K562 (cell line): ENCODE data around the gene EFHC1. TPM values are rescaled to one million over a fixed set of nuclear protein-coding genes. Genes with fewer than 3 reads are reported as not detected.

Source experiments
- GTF3C2 ChIP-seq: IDR thresholded peaks from 3 replicates; pipeline ENCODE4 v1.6.1; 2011; ENCODE audit warnings: borderline replicate concordance, mild to moderate bottlenecking, moderate library complexity; ENCODE audit not compliant: insufficient read length; ENCODE audit errors: extremely low read depth
- KAT8 ChIP-seq: fragments of 450-650 bp; IDR thresholded peaks from 2 replicates; pipeline ENCODE4 v1.6.1; 2016; ENCODE audit warnings: low read depth, mild to moderate bottlenecking
- MAFG ChIP-seq: fragments of 450-650 bp; conservative IDR thresholded peaks from 2 replicates; pipeline ENCODE4 v1.6.1; 2016; ENCODE audit warnings: missing genetic modification characterization, missing compliant biosample characterization
- MYBL2 ChIP-seq, 2 experiments: fragments of 450-650 bp in 1 of 2; sonication (generic) in 1 of 2; formaldehyde crosslinking in 1 of 2; IDR thresholded peaks; 2 replicates each; pipeline versions ENCODE4 v1.6.1 to v1.8.1; 2017 to 2022; ENCODE audit warnings: borderline replicate concordance in 1 of 2, inconsistent platforms in 1 of 2, low read depth in 1 of 2, mild to moderate bottlenecking in 1 of 2, missing genetic modification reagents in 1 of 2, moderate library complexity in 1 of 2
- PYGO2 ChIP-seq: fragments of 450-650 bp; IDR thresholded peaks from 2 replicates; pipeline ENCODE4 v1.6.1; 2016; ENCODE audit warnings: mild to moderate bottlenecking, missing genetic modification characterization, moderate library complexity, missing compliant biosample characterization
- SRF ChIP-seq, 2 experiments: fragments of 250-450, 450-650 bp in 1 of 2; sonication (Bioruptor Pico) in 1 of 2; sonication (generic) in 1 of 2; formaldehyde crosslinking; IDR thresholded peaks; 2 replicates each; pipeline versions ENCODE4 v1.5.0 to v1.5.1; 2020 to 2022; ENCODE audit warnings: mild to moderate bottlenecking in 1 of 2, missing genetic modification reagents in 1 of 2
- ZNF134 ChIP-seq: fragments of 250-450 bp; sonication (Bioruptor Pico); conservative IDR thresholded peaks from 2 replicates; pipeline ENCODE4 v1.4.0; 2020
- ZNF511 ChIP-seq: sonication (generic); formaldehyde crosslinking; IDR thresholded peaks from 2 replicates; pipeline ENCODE4 v1.8.0; 2022; ENCODE audit warnings: mild to moderate bottlenecking, missing genetic modification reagents
- ZNF668 ChIP-seq: fragments of 250-450 bp; sonication (Bioruptor Pico); IDR thresholded peaks from 2 replicates; pipeline ENCODE4 v1.8.0; 2022; ENCODE audit warnings: mild to moderate bottlenecking, inconsistent platforms
- polyA plus RNA-seq, 8 experiments: library from polyadenylated mRNA; depleted of rRNA in 4 of 8; stranded (reverse) in 5 of 8; unstranded in 3 of 8; fragments of >200 nt; fragmentation: Nextera tagmentation in 2 of 8; fragmentation: Illumina TruSeq in 1 of 8; extraction: Ambion mirVana in 2 of 8; extraction: Trizol in 1 of 8; gene quantifications; 2 replicates each; pipeline versions ENCODE4 v1.2.1 to v1.2.3, GENCODE V29; 2011 to 2014; ENCODE audit warnings: inconsistent platforms in 1 of 8, missing spikeins in 1 of 8
- total RNA-seq, 7 experiments: library from RNA; depleted of rRNA in 6 of 7; stranded (reverse); fragments of >200 nt in 6 of 7; fragmentation: Illumina TruSeq in 2 of 7; extraction: Trizol in 2 of 7; gene quantifications; 2 replicates each; pipeline versions ENCODE4 v1.2.1 to v1.2.3, GENCODE V29; 2011 to 2021; ENCODE audit warnings: low replicate concordance in 1 of 7
- TF ChIP-seq, protein P1 (sequence below): fragments of 450-650 bp; formaldehyde crosslinking; IDR thresholded peaks from 2 replicates; pipeline ENCODE4 v1.4.0; 2022; ENCODE audit warnings: missing genetic modification characterization
- TF ChIP-seq, protein P2 (sequence below): fragments of 250-450 bp; sonication (Bioruptor Pico); IDR thresholded peaks from 2 replicates; pipeline ENCODE4 v1.9.0; 2021; ENCODE audit warnings: mild to moderate bottlenecking, inconsistent platforms
- TF ChIP-seq, protein P3 (sequence below): fragments of 450-650 bp; conservative IDR thresholded peaks from 2 replicates; pipeline ENCODE4 v1.6.1; 2016; ENCODE audit warnings: missing genetic modification characterization, low read depth, mild to moderate bottlenecking, missing compliant biosample characterization, moderate library complexity
- TF ChIP-seq, protein P4 (sequence below): sonication (generic); formaldehyde crosslinking; IDR thresholded peaks from 2 replicates; pipeline ENCODE4 v1.8.0; 2023; ENCODE audit warnings: mild to moderate bottlenecking, missing genetic modification reagents

EFHC1 gene
- total and polyA plus RNA-seq, 9 of the 15 experiments (the other 6 are each of a cell fraction or from before 2014, with no cell fraction given): 9.5 to 31.0 (median 14.9) TPM

DNA sequence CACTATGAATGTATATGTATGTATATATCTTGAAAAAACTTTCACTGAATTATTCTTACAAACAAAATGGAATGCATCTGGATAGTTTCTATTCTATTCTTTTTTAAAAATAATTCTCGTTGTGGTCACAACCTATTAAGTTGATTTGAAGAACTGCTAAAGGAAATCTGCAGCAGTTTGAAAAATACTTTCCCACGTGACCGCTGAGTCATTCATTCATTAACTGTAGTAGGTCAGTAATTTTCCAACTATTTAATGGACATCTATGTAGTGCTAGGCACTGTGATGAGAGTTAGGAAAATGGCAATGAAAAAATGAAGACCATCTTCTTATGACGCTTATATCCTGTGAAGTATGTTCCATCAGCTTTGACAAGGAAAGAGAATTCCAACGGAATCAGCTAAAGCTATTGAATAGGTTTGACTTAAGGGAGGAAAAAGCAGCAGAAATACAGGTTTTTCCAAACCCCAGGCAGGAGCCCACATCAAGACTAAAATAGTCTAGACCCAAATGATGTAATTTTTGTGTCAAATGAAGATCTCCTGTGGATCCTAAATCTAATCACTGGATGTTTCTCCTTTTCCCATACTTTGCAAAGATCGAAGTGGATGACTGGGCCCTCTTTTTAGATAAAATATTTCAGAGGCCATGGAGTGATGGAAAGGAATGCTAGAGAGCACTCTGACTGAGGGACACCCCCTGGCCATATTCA lies 4.1 kb upstream of the EFHC1 start (continued):
- TF ChIP-seq MYBL2 (IDR thresholded peaks at IDR 0.05; ENCODE audit: low read depth) (no peak), MYBL2 (CRISPR knock-in tag; IDR thresholded peaks at IDR 0.05; ENCODE audit: borderline replicate concordance) (no peak), MAFG (tag) (peak; percentile 57), ZNF511 (CRISPR knock-in tag) (no peak), ZNF134 (CRISPR knock-in tag) (no peak), GTF3C2 (no peak), ZNF668 (CRISPR knock-in tag) (no peak), PYGO2 (no peak), KAT8 (no peak), SRF (CRISPR knock-in tag; IDR thresholded peaks at IDR 0.05) (no peak)
- TF ChIP-seq, protein P1, sequence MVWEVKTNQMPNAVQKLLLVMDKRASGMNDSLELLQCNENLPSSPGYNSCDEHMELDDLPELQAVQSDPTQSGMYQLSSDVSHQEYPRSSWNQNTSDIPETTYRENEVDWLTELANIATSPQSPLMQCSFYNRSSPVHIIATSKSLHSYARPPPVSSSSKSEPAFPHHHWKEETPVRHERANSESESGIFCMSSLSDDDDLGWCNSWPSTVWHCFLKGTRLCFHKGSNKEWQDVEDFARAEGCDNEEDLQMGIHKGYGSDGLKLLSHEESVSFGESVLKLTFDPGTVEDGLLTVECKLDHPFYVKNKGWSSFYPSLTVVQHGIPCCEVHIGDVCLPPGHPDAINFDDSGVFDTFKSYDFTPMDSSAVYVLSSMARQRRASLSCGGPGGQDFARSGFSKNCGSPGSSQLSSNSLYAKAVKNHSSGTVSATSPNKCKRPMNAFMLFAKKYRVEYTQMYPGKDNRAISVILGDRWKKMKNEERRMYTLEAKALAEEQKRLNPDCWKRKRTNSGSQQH (CRISPR knock-in tag): no peak
- TF ChIP-seq, protein P2, sequence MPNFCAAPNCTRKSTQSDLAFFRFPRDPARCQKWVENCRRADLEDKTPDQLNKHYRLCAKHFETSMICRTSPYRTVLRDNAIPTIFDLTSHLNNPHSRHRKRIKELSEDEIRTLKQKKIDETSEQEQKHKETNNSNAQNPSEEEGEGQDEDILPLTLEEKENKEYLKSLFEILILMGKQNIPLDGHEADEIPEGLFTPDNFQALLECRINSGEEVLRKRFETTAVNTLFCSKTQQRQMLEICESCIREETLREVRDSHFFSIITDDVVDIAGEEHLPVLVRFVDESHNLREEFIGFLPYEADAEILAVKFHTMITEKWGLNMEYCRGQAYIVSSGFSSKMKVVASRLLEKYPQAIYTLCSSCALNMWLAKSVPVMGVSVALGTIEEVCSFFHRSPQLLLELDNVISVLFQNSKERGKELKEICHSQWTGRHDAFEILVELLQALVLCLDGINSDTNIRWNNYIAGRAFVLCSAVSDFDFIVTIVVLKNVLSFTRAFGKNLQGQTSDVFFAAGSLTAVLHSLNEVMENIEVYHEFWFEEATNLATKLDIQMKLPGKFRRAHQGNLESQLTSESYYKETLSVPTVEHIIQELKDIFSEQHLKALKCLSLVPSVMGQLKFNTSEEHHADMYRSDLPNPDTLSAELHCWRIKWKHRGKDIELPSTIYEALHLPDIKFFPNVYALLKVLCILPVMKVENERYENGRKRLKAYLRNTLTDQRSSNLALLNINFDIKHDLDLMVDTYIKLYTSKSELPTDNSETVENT: no peak
- TF ChIP-seq, protein P3, sequence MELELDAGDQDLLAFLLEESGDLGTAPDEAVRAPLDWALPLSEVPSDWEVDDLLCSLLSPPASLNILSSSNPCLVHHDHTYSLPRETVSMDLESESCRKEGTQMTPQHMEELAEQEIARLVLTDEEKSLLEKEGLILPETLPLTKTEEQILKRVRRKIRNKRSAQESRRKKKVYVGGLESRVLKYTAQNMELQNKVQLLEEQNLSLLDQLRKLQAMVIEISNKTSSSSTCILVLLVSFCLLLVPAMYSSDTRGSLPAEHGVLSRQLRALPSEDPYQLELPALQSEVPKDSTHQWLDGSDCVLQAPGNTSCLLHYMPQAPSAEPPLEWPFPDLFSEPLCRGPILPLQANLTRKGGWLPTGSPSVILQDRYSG (tag): no peak
- TF ChIP-seq, protein P4, sequence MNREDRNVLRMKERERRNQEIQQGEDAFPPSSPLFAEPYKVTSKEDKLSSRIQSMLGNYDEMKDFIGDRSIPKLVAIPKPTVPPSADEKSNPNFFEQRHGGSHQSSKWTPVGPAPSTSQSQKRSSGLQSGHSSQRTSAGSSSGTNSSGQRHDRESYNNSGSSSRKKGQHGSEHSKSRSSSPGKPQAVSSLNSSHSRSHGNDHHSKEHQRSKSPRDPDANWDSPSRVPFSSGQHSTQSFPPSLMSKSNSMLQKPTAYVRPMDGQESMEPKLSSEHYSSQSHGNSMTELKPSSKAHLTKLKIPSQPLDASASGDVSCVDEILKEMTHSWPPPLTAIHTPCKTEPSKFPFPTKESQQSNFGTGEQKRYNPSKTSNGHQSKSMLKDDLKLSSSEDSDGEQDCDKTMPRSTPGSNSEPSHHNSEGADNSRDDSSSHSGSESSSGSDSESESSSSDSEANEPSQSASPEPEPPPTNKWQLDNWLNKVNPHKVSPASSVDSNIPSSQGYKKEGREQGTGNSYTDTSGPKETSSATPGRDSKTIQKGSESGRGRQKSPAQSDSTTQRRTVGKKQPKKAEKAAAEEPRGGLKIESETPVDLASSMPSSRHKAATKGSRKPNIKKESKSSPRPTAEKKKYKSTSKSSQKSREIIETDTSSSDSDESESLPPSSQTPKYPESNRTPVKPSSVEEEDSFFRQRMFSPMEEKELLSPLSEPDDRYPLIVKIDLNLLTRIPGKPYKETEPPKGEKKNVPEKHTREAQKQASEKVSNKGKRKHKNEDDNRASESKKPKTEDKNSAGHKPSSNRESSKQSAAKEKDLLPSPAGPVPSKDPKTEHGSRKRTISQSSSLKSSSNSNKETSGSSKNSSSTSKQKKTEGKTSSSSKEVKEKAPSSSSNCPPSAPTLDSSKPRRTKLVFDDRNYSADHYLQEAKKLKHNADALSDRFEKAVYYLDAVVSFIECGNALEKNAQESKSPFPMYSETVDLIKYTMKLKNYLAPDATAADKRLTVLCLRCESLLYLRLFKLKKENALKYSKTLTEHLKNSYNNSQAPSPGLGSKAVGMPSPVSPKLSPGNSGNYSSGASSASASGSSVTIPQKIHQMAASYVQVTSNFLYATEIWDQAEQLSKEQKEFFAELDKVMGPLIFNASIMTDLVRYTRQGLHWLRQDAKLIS (CRISPR knock-in tag): no peak
